AG04450 (cell line): ENCODE data around the gene PTGIS. TPM values are rescaled to one million over a fixed set of nuclear protein-coding genes. Genes with fewer than 3 reads are reported as not detected.

Experiments
- CTCF ChIA-PET: fragments of 300-600, 350-600 bp; formaldehyde crosslinking; extraction: SDS; loops from one replicate; lab custom pipeline; 2022; ENCODE audit warnings: antibody characterized with exemption, inconsistent platforms; lab: Charles Lee
- POLR2A ChIA-PET: fragments of 350-600 bp; formaldehyde crosslinking; extraction: SDS; loops from one replicate; lab custom pipeline; 2021; ENCODE audit warnings: antibody characterized with exemption, inconsistent platforms; lab: Yijun Ruan, JAX
- DNase-seq: peaks from one replicate; pipeline ENCODE4 v3.0.0-alpha.2; 2011; ENCODE audit warnings: low read depth, low spot score
- H3K27ac ChIP-seq: one replicate; pipeline ENCODE4 v1.5.1; 2012; ENCODE audit warnings: low read depth, low read length, control low read depth
- H3K27me3 ChIP-seq: one replicate; pipeline ENCODE4 v1.6.0; 2012; ENCODE audit warnings: low read length; ENCODE audit not compliant: control insufficient read depth, insufficient read depth
- H3K4me3 ChIP-seq: 2 replicates; pipeline ENCODE4 v1.5.1; 2011; ENCODE audit warnings: mild to moderate bottlenecking, low read depth, low read length, control low read depth
- H3K9me3 ChIP-seq: 2 replicates; pipeline ENCODE4 v1.5.1; 2012; ENCODE audit warnings: low read length; ENCODE audit not compliant: control insufficient read depth, insufficient read depth
- CTCF ChIP-seq: IDR thresholded peaks from 2 replicates; pipeline ENCODE4 v1.5.1; 2011; ENCODE audit warnings: low read depth, low read length, control low read depth, inconsistent platforms
- polyA plus RNA-seq: library from polyadenylated mRNA; depleted of rRNA; stranded (reverse); fragments of >200 nt; gene quantifications from 2 replicates; pipeline ENCODE4 v1.2.3, GENCODE V29; 2011; rRNA removed

The PTGIS gene
- polyA plus RNA-seq, 1 experiment, result 8.1 TPM

DNA sequence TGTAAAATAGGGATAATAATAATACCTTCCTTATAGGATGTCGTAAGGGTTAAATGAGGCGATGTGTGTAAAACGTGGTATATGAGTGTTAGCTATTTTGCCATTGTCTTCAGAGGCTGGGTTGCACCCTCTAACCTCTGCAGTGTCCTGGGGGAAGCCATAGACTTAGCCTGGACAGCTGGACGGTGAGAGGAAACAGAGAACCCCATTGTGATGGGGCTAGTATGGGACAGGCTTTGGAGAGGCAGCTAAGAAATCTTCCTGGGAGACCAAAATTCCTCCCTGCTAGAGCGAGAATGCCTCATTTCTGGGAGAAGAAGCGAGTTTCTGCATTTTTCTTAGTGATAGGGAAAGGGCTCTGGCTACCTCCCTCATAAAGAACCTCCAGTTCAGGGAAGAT lies 108.3 kb downstream of the PTGIS start:
- H3K27ac ChIP-seq, result no peak overlapping the region
- peaks cover 31% of the 10 kb centered on the region for H3K27me3 ChIP-seq
- no peak for DNase-seq
- ChIA-PET POLR2A (no interaction called here), CTCF (no interaction called here)
- H3K9me3 ChIP-seq, result no peaks in the 10 kb centered on the region
- TF ChIP-seq CTCF, result no peak
- no peak overlapping the region for H3K4me3 ChIP-seq

- H3K27ac ChIP-seq, result no peak overlapping the region
- ChIA-PET POLR2A (no interaction called here), CTCF (no interaction called here)
- no peak for DNase-seq
- TF ChIP-seq CTCF, result no peak
- no peaks in the 10 kb centered on the region; the same call in 1 of the 2 replicates for H3K9me3 ChIP-seq
- peaks cover 38% of the 10 kb centered on the region for H3K27me3 ChIP-seq
- H3K4me3 ChIP-seq, result no peak overlapping the region
These were observed 110.5 kb downstream of the PTGIS start for GRCh38 chr20:49457444-49457843.

DNA sequence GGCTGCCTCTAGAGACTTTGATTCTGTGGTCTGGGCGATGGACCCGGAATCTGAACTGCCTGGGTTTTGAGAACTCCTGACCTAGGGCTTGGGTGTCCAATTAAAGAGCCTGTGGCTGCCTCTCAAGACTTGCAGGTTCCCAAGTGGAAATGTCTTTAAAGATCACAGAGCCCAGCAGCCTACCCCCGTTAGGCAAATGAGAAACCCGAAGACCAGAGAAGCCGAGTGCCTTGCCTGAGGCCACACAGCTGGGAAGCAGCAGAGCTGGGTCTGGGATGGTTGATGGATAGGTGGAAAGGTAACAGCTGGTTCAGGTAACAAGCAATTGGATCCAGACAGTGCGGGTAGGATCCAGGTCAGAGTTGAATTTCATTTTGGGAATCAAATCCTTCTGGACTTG lies 111.3 kb downstream of the PTGIS start:
- no peak overlapping the region for H3K27ac ChIP-seq
- CTCF ChIA-PET, result no interaction called here
- H3K27me3 ChIP-seq, result peaks cover 33% of the 10 kb centered on the region
- POLR2A ChIA-PET, result no interaction called here
- TF ChIP-seq CTCF, result no peak
- H3K4me3 ChIP-seq, result no peak overlapping the region
- DNase-seq, result no peak
- H3K9me3 ChIP-seq, result no peaks in the 10 kb centered on the region; the same call in 1 of the 2 replicates

GRCh38 chr20:49455691-49456090 lies 112.2 kb downstream of the PTGIS start:
- no peaks in the 10 kb centered on the region; the same call in 1 of the 2 replicates for H3K9me3 ChIP-seq
- H3K27me3 ChIP-seq, result peaks cover 35% of the 10 kb centered on the region
- no peak for TF ChIP-seq CTCF
- POLR2A ChIA-PET, result no interaction called here
- CTCF ChIA-PET, result no interaction called here
- DNase-seq, result no peak
- H3K27ac ChIP-seq, result no peak overlapping the region
- H3K4me3 ChIP-seq, result no peak overlapping the region

Other genes with a start within 250 kb of the PTGIS start
- 0.04 and 0.06 TPM in 2 replicates for gene KCNB1, start 85.5 kb downstream of the PTGIS start, polyA plus RNA-seq
- 28.0 and 32.5 TPM in 2 replicates for gene B4GALT5, start 145.7 kb upstream of the PTGIS start, polyA plus RNA-seq
- gene SLC9A8, start 244.7 kb upstream of the PTGIS start, polyA plus RNA-seq, result 2.3 and 3.2 TPM in 2 replicates